Activated CD4-positive, alpha-beta T cell treated with anti-CD3 and anti-CD28 coated beads for 36 hours (primary cell): Measurements from ENCODE around the gene APMAP. TPM values are rescaled to one million over a fixed set of nuclear protein-coding genes. Genes with fewer than 3 reads are reported as not detected.

ENCODE experiments used
- ATAC-seq: fragments of 200-7000 bp; cut with Tn5 transposase; one replicate; pipeline ENCODE4 v1.10.0; 2021; ENCODE audit warnings: mild to moderate bottlenecking, moderate library complexity
- CTCF ChIA-PET: fragments of 350-600 bp; sonication (Branson Sonifier 250); formaldehyde crosslinking; loops from one replicate; lab custom pipeline; 2021; ENCODE audit warnings: antibody characterized with exemption; lab: Charles Lee
- POLR2A ChIA-PET: fragments of 350-600 bp; sonication (Branson Sonifier 250); formaldehyde crosslinking; loops from one replicate; lab custom pipeline; 2021; ENCODE audit warnings: antibody characterized with exemption, inconsistent platforms; lab: Charles Lee
- DNase-seq: peaks from one replicate; pipeline ENCODE4 v3.0.0-alpha.2; 2020
- H3K27ac Mint-ChIP-seq: one replicate; pipeline ENCODE4 v1.8.0; 2021; ENCODE audit warnings: mixed read lengths
- H3K27me3 Mint-ChIP-seq: one replicate; pipeline ENCODE4 v1.8.0; 2021; ENCODE audit warnings: mixed read lengths
- H3K36me3 Mint-ChIP-seq: one replicate; pipeline ENCODE4 v1.8.0; 2021; ENCODE audit warnings: low read depth, mixed read lengths
- H3K4me1 Mint-ChIP-seq: one replicate; pipeline ENCODE4 v1.8.0; 2021; ENCODE audit warnings: mixed read lengths
- H3K4me3 Mint-ChIP-seq: one replicate; pipeline ENCODE4 v1.8.0; 2021; ENCODE audit warnings: mild to moderate bottlenecking, moderate library complexity, mixed read lengths
- H3K9me3 Mint-ChIP-seq: one replicate; pipeline ENCODE4 v1.8.0; 2021; ENCODE audit warnings: low read depth, mixed read lengths
- intact Hi-C, 2 experiments: fragments of 100-400 bp; cut with DNase I in 1 of 2; cut with micrococcal nuclease in 1 of 2; formaldehyde crosslinking; loops; one replicate each; pipeline versions ENCODE4 v1.14.2 to v1.15.1; 2022 to 2024; cut with DNase I, micrococcal nuclease
- total RNA-seq, 2 experiments: library from RNA; stranded (reverse); gene quantifications; one replicate each; pipeline ENCODE4 v1.2.3, GENCODE V29; 2021

APMAP gene
- total RNA-seq, 2 experiments from 2014 or later, result 26.8 to 34.0 TPM

DNA sequence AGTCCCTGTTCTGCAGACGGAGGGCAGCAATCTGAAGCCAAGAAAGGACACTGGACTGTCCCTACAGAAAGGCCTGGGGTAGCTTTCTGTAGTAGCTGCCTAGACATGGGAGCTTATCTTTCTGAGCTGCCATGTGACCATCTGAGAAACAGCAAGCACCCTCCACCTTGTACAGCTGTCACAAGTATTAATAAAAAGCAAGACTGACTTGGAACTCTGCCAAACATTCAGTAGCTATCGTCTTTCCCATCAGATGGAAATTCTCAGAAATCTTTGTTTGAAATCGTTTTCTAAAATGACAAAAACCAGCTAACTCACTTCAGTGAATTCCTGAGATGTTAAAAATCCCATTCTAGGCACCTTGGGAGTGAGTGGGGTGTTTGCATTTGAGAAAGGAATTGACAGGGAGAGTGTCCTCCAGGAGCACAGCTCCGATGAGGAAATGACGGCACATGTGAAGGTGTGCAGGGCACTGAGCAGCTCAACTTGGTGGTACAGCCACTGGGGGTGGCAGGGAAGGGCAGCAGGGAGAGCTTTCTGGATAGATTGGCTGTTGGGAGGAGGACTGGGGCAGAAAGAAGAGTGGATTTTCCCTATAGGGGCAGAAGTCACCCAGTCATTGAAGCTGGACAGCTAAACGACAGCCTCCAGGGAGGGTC is 40.8 kb upstream of the APMAP start:
- DNase-seq, result no peak
- Mint-ChIP-seq H3K9me3 (no peaks in the 10 kb centered on the region), H3K4me1 (peaks cover 34% of the 10 kb centered on the region), H3K27ac (no peak overlapping the region), H3K4me3 (no peak overlapping the region), H3K36me3 (peaks cover 2% of the 10 kb centered on the region), H3K27me3 (no peaks in the 10 kb centered on the region)
- no peak for ATAC-seq
- POLR2A ChIA-PET, result interaction anchor here (0.6 to 0.7 kb wide), 2 partner anchors 58 to 218 kb away, joined by 3 to 4 read pairs; no protein-coding TSS in a partner anchor
- CTCF ChIA-PET, result interaction anchor here (0.8 to 1.9 kb wide), 6 partner anchors 8 to 322 kb away, joined by 3 to 8 read pairs (median 3); no protein-coding TSS in a partner anchor
- intact Hi-C loops, result no loop called here

DNA sequence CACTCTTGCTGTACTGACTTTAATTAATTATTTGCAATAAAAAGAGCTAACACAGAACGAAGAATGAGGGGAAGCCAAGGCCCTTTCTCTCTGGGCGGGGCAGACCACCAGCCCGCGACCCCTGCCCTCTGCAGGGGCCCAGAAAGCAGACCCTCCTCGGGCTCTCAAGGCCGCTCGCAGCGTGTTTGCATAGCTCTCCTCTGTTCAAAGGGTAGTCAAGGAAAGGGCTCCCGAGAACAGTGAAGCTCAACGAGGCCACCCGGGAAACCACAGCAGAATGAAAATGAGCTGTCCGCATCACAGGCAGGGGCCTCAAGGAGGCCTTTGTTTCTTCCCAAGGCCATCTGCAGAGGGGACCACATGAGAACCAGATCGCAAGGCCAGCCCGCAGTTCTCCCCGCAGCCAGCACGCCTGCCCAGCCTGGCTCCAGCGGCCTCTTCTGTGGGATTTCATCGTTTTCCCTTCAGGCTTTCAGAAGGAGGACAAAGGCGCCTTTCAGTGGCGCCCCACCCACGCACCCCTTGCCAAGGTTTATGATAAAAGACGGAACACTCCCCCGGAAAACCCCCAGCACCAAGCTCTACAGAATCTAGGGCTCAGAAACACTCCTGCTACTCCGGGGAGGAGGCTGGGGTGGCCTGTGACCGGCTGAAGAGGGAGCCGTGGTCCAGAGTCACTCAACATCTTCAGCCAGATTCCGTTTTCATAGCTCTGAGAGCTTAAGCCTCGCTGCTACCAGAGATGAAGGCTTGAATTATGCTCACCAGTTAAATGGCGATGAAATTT is 40.1 kb upstream of the APMAP start:
- ChIA-PET CTCF (interaction anchor here (0.8 to 1.9 kb wide), 5 partner anchors 7 to 32 kb away, joined by 3 to 8 read pairs (median 3); no protein-coding TSS in a partner anchor), POLR2A (no interaction called here)
- Mint-ChIP-seq H3K4me1 (peaks cover 28% of the 10 kb centered on the region), H3K27me3 (no peaks in the 10 kb centered on the region), H3K4me3 (no peak overlapping the region), H3K36me3 (peaks cover 2% of the 10 kb centered on the region), H3K27ac (no peak overlapping the region), H3K9me3 (no peaks in the 10 kb centered on the region)
- ATAC-seq, result no peak
- no peak for DNase-seq
- intact Hi-C loops, result no loop called here

DNA sequence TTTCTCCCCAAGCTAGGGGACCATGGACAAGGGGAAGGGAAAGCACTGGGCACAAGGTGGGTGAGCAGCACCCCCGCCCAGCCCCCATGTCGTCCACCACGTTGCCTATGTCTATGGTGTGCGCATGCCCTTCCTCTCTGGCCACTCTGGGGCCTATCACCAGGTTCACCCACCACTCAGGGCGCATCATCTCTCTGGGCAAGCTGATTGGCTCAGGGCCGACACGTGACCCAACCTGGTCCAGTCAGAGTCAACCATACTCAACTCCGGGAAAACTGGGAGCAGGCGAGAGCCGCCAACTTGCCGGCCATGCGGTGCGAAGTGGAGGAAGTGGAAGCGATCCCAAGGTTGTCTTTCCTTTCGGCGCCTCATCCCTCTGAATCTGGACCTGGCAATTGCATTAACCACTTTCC is 39.5 kb upstream of the APMAP start:
- Mint-ChIP-seq H3K4me3 (no peak overlapping the region), H3K27me3 (no peaks in the 10 kb centered on the region), H3K4me1 (peaks cover 22% of the 10 kb centered on the region), H3K9me3 (no peaks in the 10 kb centered on the region), H3K36me3 (peaks cover 2% of the 10 kb centered on the region), H3K27ac (no peak overlapping the region)
- intact Hi-C loops, result no loop called here
- CTCF ChIA-PET, result no interaction called here
- DNase-seq (no peak), ATAC-seq (no peak)
- POLR2A ChIA-PET, result no interaction called here

DNA sequence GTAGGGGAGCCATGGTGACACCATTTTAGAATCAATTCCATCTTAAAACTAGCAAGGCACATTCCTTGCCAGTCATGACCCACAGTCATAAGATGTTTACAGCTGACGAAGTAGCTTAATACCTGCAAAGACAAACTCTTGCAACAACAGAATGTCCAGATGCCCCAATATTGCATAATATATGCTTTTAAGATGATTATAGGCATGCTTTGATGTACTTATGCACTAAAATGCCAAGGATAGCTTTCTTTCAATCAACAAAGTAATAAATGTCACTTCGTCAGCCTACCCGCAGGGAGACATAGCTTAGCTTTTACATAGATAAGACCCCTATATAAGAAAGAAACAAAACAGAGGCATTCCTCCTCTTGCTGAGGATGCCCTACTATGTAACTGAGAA is 38.7 kb upstream of the APMAP start:
- ChIA-PET POLR2A (no interaction called here), CTCF (interaction anchor here (0.6 kb wide), 1 partner anchor 39 kb away, joined by 3 read pairs; no protein-coding TSS in a partner anchor)
- DNase-seq (no peak), ATAC-seq (no peak)
- H3K27me3 Mint-ChIP-seq, result no peaks in the 10 kb centered on the region
- H3K36me3 Mint-ChIP-seq, result peaks cover 2% of the 10 kb centered on the region
- intact Hi-C loops, result no loop called here
- H3K27ac Mint-ChIP-seq, result no peak overlapping the region
- no peaks in the 10 kb centered on the region for H3K9me3 Mint-ChIP-seq
- no peak overlapping the region for H3K4me3 Mint-ChIP-seq
- H3K4me1 Mint-ChIP-seq, result peaks cover 14% of the 10 kb centered on the region

DNA sequence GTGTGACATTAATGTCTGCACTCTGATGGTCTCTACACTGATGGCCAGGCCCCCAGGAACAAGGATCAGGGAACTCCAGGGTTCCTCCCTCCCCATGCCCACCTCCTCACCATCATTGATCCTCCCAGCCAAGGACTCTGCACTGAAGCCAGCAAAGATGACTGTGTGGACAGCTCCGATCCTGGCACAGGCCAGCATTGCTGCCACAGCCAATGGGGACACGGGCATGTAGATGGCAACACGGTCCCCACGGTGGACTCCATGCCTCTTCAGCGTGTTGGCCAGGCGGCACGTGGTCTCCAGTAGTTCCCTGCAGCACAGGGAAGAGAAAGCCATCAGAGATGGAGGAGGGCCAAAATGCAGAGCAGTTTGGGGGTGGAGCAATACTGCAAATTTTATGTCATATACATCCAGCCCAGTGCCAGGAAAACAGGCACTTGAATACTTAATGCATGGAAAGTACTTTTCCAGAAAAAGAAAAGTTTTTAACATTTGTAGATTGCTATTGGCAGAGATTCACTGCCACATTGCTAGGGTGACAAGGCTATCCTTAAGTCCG is 38.2 kb upstream of the APMAP start:
- no peaks in the 10 kb centered on the region for H3K9me3 Mint-ChIP-seq
- H3K27ac Mint-ChIP-seq, result no peak overlapping the region
- ChIA-PET CTCF (interaction anchor here (0.6 kb wide), 1 partner anchor 39 kb away, joined by 3 read pairs; no protein-coding TSS in a partner anchor), POLR2A (interaction anchor here (0.6 kb wide), 1 partner anchor 145 kb away, joined by 3 read pairs; no protein-coding TSS in a partner anchor)
- no peak overlapping the region for H3K4me3 Mint-ChIP-seq
- ATAC-seq (no peak), DNase-seq (no peak)
- peaks cover 2% of the 10 kb centered on the region for H3K36me3 Mint-ChIP-seq
- intact Hi-C loops, result no loop called here
- peaks cover 9% of the 10 kb centered on the region for H3K4me1 Mint-ChIP-seq
- H3K27me3 Mint-ChIP-seq, result no peaks in the 10 kb centered on the region

DNA sequence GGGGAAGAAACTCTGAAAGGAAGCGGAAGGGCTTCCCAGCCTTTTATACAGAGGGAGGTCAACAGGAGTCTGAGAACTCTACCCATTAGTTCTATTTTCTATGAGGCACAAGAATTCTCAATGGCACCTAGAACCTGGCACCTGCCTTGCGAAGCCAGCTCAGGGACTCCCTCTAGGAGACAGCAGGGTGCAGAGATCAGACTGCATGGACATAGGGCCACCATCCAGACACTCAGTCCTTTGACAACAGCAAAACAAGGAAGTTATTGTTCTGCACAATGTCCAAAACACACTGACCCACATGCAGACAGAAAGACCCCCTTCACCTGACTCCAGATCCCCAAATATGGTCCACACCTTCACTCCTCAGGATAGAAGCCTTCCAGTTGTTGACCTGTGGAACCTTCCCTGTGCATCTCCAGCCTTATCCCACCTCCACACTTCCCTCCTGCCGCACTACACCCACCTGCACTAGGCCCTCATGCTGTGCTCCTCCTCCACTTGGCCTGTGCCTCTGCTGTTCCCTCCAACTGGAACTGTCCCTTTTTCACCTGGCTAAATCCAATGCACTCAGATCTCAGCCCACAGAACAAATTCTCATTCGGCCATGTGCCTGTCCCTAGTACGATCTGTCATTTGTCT is 37.6 kb upstream of the APMAP start:
- H3K27me3 Mint-ChIP-seq, result no peaks in the 10 kb centered on the region
- ChIA-PET CTCF (no interaction called here), POLR2A (interaction anchor here (0.6 kb wide), 1 partner anchor 145 kb away, joined by 3 read pairs; no protein-coding TSS in a partner anchor)
- H3K27ac Mint-ChIP-seq, result no peak overlapping the region
- peaks cover 2% of the 10 kb centered on the region for H3K36me3 Mint-ChIP-seq
- no peak overlapping the region for H3K4me3 Mint-ChIP-seq
- H3K9me3 Mint-ChIP-seq, result no peaks in the 10 kb centered on the region
- H3K4me1 Mint-ChIP-seq, result peaks cover 4% of the 10 kb centered on the region
- ATAC-seq (no peak), DNase-seq (no peak)
- intact Hi-C loops, result no loop called here

DNA sequence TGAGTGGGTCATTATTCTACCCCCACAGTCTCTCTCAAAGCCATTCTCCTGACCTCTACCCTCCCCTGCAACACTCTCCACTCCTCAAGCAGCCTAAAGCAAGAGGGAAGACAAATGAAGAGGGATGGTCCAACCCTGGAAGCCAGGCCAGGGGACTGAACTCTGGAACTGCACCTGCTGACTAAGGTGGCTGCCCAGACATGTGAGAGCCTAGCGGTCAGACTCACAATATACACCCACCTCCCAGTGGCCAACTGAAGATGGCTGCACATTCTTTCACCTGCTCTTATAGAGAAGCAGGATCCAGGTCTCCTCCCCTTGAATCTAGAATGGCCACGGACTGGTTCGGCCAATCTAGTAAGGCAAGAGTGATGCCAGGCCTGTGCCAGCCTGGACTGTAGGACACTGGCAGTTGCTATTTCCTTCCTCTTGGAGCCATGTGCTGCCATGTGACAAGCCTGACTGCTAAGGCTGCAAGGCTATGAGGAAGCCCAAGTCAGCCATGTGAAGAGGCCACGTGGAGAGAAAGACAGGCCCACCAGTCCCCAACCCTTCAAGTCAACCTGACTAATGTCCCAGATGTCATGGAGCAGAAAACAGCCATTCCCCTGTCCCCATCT is 33.5 kb upstream of the APMAP start:
- no peak for ATAC-seq
- no peak overlapping the region for H3K4me3 Mint-ChIP-seq
- CTCF ChIA-PET, result interaction anchor here (1.1 kb wide), 1 partner anchor 7 kb away, joined by 3 read pairs; no protein-coding TSS in a partner anchor
- H3K4me1 Mint-ChIP-seq, result peaks cover 4% of the 10 kb centered on the region
- no peak overlapping the region for H3K27ac Mint-ChIP-seq
- no peaks in the 10 kb centered on the region for H3K9me3 Mint-ChIP-seq
- H3K36me3 Mint-ChIP-seq, result peaks cover 2% of the 10 kb centered on the region
- intact Hi-C loops, result no loop called here
- POLR2A ChIA-PET, result no interaction called here
- DNase-seq, result no peak
- no peaks in the 10 kb centered on the region for H3K27me3 Mint-ChIP-seq

DNA sequence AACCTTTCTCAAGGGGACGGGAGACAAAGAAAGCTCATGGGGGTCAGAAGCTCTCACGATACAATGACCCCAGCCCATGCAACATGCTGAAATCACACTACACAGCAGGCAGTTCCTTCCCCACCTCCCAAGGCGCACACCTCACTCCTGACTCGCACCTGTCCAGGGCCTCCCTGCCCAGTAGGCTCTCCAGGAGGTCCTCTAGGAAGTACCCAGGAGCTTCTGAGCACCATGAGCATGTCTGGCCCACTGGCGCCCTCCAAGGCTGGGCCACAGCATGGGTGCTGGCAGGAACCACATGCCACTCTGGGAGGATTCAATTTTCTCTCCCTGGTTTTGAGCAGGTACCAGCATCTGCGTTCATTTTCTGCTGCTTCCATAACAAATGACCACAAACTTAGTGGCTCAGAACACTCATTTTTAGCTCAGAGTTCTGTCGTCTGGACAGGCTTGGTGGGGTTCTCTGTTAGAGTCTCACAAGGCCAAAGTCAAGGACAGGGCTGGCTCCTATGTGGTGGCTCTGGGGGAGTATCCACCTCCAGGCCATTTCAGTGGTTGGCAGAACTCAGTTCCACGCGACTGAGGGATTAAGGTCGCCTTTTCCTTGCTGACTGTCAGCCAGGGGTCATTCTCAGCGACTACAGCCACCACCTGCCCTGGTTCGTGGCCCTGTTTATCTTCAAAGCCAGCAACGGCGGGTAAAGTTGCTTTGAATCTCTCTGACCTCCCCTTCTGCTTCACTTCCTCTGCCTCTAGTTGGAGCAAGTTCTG is 32.7 kb upstream of the APMAP start:
- CTCF ChIA-PET, result interaction anchor here (1.1 to 1.5 kb wide), 2 partner anchors 8 to 40 kb away, joined by 3 read pairs; no protein-coding TSS in a partner anchor
- H3K27ac Mint-ChIP-seq, result no peak overlapping the region
- intact Hi-C loops, result no loop called here

DNA sequence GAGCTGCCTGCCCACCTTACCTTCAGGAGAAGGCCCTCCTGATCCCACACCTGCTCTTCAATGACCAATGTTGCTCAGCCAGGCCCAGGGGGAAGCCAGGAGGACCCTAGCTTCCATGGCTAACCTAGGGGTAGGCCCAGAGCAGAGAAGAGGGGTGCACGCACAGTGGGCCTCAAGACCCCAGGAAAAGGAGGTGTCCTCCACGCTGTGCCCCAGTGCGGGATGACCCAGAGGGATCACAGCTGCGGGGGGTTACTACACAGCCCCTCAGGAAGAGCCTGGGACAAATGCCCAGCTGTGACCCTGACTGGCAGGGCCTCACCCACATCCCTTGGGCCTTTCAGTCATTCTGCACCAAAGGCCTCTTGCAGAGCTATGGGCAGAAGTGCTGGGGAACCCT is 31.6 kb upstream of the APMAP start:
- POLR2A ChIA-PET, result no interaction called here
- CTCF ChIA-PET, result interaction anchor here (0.9 to 1.5 kb wide), 4 partner anchors 15 to 156 kb away, joined by 3 to 4 read pairs (median 3); no protein-coding TSS in a partner anchor
- ATAC-seq (no peak), DNase-seq (no peak)
- H3K27ac Mint-ChIP-seq, result no peak overlapping the region
- H3K9me3 Mint-ChIP-seq, result no peaks in the 10 kb centered on the region
- peaks cover 4% of the 10 kb centered on the region for H3K4me1 Mint-ChIP-seq
- no peak overlapping the region for H3K4me3 Mint-ChIP-seq
- peaks cover 3% of the 10 kb centered on the region for H3K36me3 Mint-ChIP-seq
- intact Hi-C loops, result no loop called here
- H3K27me3 Mint-ChIP-seq, result no peaks in the 10 kb centered on the region

More for the DNA sequence above, 32.7 kb upstream of the APMAP start:
- ATAC-seq (no peak), DNase-seq (no peak)
- Mint-ChIP-seq H3K4me1 (peaks cover 4% of the 10 kb centered on the region), H3K36me3 (peaks cover 3% of the 10 kb centered on the region), H3K9me3 (no peaks in the 10 kb centered on the region), H3K27me3 (no peaks in the 10 kb centered on the region), H3K4me3 (no peak overlapping the region)
- POLR2A ChIA-PET, result no interaction called here

DNA sequence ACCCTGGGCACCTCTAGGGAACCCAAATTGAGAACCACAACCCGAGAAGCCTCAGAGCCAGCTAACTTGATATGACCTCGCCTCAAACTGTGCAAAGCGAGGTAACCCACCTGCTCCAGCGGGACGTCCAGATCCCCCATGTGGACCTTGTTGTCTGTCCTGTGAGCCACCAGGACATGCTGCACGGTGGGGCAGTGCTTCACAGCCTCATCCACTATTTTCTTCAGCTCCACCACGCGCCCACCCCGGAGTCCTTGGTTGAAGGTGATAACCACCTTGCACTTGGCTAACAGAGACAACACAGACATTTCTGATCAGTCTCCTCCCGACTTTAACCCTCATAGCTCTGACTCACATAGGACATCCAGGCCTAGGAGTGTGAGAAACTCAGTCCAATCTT is 30.8 kb upstream of the APMAP start:
- ATAC-seq (no peak), DNase-seq (no peak)
- Mint-ChIP-seq H3K4me3 (no peak overlapping the region), H3K4me1 (peaks cover 4% of the 10 kb centered on the region), H3K27ac (no peak overlapping the region), H3K27me3 (no peaks in the 10 kb centered on the region), H3K36me3 (peaks cover 3% of the 10 kb centered on the region), H3K9me3 (no peaks in the 10 kb centered on the region)
- intact Hi-C loops, result no loop called here
- POLR2A ChIA-PET, result no interaction called here
- CTCF ChIA-PET, result interaction anchor here (0.9 to 1.6 kb wide), 3 partner anchors 19 to 157 kb away, joined by 3 to 4 read pairs (median 3); no protein-coding TSS in a partner anchor
